GM18511 (cell line): ENCODE data around the gene SMYD5.
A peak's percentile ranks its signal among the peaks of the same experiment; 100 is the strongest.

Source experiments
- ATAC-seq: cut with Tn5 transposase; IDR thresholded peaks from one replicate; pipeline ENCODE4 v1.9.1; 2021; ENCODE audit warnings: mild to moderate bottlenecking, moderate library complexity; ENCODE audit not compliant: unreplicated experiment

Gene SMYD5

GRCh38 chr2:73203055-73203681 lies 10.9 kb upstream of the SMYD5 start:
- ATAC-seq, result no peak

DNA sequence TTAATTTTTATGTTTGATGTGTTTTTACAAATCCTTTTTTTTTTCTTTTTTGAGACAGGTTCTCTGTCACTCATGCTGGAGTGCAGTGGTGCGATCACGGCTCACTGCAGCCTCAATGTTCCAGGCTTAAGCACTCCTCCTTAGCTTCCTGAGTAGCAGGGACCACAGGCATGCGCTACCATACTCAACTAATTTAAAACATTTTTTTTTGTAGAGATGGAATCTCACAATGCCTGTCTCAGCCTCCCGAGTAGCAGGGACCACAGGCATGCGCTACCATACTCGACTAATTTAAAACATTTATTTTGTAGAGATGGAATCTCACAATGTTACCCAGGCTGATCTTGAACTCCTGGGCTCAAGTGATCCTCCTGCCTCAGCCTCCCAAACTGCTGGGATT lies 8.4 kb upstream of the SMYD5 start:
- ATAC-seq, result no peak

DNA sequence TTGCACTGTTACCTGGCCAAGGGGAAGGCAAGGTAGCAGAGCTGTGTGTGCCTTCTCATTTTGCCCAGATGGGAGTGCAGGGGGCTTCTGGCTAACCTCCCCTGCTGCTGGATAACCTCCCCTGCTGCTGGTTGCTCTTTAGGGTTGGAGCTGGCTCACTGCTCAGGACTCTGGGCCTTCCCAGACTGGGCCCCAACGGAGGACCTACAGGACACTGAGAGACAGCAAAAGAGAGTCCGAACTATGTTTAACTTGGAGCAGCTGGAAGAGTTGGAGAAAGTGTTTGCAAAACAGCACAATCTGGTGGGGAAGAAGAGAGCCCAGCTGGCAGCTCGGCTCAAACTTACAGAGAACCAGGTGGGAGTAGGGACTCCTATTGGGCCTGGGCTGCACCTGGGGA lies 5.8 kb upstream of the SMYD5 start:
- ATAC-seq, result no peak

DNA sequence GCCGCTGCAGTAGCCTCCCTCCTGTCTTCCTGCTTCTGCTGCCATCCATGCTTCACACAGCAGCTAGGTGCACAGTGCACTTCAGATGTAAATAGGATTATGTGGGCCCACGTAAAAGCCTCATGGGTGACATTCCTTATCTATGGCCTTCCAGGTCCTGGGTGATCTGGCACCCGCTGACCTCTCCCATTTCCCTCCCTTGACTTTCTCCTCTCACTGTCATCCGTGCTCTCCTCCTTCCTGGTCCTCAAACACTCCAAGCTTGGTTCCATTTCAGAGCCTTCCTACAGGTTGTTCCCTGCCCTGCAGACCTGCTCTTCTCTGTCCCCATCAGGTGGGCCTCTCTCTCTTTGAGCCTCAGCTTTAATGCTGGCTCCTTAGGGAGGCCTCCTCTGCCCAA lies 4.0 kb upstream of the SMYD5 start:
- no peak for ATAC-seq

DNA sequence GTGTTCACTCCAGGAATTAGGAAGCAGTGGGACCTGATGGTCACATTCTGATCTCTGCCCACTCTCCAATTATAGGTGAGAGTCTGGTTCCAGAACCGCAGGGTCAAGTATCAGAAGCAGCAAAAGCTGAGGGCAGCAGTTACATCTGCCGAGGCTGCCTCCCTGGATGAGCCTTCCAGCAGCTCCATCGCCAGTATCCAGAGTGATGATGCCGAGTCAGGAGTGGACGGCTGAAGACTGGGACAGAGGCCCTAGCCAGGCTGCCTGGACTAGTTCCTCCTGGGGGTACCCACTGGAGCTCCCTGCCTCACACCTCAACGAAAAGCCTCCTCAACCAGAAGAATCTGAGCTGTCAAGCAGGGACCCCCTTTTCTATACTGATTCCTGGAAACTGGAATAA lies 3.3 kb upstream of the SMYD5 start:
- no peak for ATAC-seq

DNA sequence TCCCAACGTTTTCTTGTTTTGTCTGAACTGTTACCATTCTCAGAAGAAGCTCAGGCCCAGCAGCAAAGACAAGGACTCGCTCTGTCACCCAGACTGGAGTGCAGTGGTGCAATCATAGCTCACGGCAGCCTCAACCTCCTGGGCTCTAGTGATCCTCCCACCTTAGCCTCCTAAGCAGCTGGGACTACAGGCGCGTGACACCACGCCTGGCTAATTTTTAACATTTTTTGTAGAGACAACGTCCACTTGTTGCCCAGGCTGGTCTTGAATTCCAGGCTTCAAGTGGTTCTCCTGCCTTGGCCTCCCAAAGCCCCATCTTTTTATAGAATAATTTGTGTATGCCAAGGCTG lies 2.0 kb upstream of the SMYD5 start:
- no peak for ATAC-seq

DNA sequence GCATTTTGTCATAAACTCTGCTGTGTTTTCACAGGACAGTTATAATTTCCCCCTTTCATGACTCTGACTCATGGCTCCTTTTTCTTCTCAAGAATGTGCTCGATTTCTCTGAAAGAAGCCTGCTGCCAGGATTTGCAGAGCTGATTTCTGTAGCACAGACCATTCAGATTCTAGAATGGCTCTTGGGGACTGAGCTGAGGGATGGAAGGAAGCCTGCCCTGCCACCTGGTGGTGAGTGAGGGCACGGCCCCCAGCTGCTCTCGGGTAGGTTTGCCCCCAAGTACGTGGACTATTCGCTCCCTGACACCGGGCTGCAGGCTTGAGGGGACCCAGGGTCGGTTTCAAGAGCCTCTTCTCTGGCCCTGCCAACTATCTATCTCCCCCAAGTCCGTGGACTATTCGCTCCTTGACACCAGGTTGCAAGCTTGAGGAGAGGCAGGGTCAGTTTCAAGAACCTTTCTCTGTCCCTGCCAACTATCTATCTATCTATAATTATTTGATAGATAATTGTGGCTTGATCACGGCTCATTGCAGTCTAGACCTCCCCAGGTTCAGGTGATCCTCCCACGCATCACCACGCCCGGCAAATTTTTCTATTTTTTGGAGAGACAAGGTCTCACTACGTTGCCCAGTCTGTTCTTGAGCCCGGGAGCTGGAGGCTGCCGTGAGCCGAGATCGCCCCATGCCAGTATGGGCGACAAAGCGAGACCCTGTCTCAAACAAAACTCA lies 1.4 kb upstream of the SMYD5 start:
- ATAC-seq, result peak; percentile 75

DNA sequence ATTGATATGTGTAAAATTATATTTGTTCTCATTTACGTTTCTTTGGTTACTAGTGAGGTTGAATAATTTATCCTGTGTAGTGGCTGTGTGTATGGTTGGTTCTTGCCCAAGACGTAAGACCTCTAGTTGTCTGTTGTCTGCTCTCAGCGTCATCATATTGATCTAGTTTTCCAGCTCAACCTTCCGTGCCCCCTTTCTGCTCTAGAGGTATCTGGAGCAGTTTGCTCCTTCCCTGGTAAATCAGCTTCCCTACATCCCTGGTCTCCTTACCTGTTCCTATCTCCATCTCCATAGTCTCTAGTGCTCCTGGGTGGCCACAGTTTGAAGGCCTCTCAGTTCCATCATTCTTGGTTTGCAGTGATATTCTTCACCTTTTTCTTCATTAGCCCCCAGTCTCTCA lies 1.2 kb downstream of the SMYD5 start:
- no peak for ATAC-seq

DNA sequence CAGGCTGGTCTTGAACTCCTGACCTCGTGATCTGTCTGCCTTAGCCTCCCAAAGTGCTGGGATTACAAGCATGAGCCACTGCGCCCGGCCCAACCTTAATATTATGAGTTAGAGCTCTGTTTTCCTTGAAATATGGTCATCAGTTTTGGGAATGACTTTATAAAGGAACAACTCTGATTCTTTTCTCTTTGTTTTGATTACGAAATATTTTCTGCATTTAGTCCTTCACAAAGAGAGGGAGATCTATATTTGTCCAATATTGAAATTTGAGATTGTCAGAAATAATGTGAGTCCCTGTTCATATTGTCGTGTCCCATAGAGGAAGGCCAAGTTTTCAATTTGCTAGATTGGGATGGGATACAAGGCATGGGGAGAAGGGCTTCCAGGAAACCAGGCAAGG lies 3.1 kb downstream of the SMYD5 start:
- ATAC-seq, result no peak

- ATAC-seq, result no peak
These were observed 3.8 kb downstream of the SMYD5 start for GRCh38 chr2:73217826-73218225.

DNA sequence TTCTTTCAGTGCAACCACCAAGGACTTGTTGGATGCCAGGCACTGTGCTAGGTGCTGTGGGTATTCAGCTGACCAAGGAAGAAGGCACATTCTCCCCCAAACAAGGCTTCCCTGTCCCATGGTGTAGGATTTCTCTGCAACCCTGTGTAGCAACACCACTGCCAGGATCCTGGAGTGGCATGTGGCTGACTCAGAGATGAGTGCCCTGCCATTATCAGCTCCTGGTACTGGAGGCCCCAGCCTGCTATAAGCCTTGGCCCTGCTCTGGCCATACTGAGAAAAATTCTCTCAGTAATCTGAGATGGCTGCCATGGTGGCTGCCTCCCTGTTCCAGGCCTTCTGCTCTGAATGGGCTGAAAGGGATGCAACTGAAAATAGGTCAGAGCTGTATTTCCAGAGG lies 4.3 kb downstream of the SMYD5 start:
- ATAC-seq, result no peak

GRCh38 chr2:73223821-73224220 lies 9.8 kb downstream of the SMYD5 start:
- no peak for ATAC-seq

DNA sequence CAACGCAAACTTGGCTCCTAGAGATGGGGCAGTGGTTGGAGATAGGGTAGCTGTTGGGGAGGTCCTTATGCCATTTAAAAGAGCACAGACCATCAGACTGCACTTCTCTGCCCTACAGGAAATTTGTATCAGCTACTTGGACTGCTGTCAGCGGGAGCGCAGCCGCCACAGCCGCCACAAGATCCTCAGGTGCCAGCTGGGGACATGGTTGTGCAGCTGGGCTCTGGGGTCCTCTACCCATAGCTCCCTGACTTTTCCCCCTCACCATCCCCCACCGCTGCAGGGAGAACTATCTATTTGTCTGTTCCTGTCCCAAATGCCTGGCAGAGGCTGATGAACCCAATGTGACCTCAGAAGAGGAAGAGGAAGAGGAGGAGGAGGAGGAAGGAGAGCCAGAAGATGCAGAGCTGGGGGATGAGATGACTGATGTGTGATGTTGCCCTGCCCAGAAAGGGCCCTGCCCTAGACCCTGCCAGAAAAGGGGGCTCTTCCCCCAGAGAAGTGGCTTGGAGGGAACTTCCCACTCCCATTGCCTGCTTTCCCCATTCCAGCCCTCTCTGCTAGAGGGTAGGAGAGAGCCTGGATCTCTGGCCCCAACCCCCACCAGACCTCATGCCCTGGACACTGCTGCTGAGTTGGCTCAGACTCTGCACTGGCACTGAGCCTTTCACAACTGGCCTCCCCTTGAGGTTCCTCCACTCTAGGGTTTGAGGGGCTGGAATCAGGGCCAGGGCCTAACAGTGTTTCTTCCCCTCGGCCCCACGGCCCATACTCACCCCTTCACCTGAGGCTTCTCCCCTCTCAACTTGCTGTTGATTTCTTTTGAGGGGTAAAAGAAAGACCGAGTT lies 11.7 kb downstream of the SMYD5 start:
- ATAC-seq, result no peak

DNA sequence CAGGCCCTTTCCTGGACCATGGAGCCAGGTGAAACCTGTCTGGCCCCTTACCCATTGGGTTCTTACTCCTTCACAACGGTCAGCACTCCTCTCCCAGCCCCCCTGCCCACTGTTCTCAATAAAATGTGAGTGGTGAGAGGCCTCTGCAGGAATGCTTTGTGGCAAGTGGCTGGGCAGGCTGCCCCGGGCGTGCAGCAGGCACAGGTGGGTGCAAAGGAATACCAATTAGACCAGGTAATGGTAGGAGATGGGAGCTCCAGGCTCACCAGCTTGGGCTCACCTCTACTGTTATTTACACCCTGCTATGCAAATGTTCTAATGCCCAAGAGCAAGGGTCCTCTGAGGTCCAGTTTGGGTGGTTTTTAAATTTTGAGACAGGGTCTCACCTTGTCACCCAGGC lies 13.0 kb downstream of the SMYD5 start:
- ATAC-seq, result no peak

GRCh38 chr2:73228631-73229030 lies 14.6 kb downstream of the SMYD5 start:
- no peak for ATAC-seq

DNA sequence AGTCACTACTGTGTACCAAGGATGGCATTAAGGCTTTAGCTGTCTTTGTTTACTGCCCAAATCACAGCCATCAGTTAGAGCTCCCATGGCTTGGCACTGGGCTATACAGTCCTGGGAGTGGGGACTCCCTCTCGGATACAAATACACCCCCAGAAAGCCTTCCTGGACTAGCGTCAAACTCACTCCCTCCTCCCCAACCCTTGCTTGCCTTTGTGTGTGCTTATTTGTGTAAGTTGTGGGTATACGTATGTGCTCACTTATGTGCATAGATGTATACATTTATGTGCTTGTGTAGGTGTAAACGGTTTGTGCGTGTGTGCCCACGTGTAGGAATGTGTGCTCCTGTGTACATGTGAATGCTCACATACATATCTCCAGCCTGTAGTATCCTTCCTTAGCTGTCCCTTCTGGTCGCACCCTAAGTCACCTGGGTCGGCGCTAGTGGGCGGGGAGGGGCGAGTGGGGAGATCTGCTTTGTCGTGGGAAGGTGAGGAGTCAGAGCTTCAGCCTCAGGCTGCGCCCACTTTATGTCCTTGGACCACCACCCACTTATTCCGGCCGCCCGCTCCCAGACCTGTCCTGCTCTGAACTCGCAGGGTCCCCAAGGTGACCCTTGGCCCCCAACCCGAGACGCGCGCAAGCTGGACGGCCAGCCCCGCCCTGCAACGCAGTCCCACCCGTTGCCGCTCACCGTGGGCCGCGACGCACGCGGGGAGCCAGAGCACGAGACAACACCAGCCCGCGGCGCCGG lies 18.5 kb downstream of the SMYD5 start:
- peak; percentile 13 for ATAC-seq

- peak; percentile 91 for ATAC-seq
These were observed 19.3 kb downstream of the SMYD5 start, which contains the start of gene PRADC1 for GRCh38 chr2:73233154-73233931. Gene PRADC1, minus strand, starts transcription at chr2:73233239. Its CDS starts 79 bp downstream, at chr2:73233160.

DNA sequence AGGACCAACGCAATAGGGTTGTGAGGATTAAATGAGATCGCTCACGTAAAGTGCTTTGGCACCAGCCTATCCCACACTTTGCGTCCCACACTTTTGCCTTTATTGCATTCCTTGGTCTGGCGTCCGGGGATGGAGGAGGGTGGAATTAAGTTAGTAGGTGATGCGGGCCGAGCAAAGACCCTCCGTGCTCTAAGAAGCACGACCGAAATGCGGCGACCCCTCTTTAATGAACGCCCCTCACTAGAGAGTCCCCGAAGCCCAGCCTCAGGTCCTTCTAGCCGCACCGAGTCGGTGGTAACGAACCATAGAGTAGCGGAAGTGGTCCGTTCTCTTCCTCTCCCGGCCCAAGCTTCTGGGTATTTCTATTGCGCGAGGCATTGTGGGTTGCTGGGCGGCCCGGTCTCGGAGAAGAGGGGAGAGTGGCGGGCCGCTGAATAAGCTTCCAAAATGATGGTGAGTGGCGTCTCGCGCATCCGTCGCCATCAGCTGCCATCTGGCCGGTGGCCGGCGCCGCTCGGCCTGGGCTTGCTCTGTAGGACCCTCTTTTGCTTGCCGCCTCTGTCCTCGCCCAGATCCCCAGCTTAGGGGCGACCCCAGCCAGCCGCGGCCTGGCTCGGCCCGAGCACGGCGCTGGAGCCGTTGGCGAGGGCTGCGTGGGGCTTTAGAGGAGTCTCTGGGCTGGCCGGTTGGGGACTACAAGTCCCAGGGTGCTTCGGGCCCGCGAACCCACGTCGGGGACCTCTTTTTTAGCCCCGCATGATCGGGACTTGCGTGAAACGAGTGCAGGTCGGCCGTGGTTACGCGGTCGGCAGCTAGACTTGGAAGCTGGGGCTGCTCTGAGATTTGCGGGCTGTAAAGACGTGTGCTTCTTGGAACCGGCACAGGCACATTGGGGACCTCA lies 20.1 kb downstream of the SMYD5 start, which contains the start of gene CCT7:
TSS of gene CCT7 (plus strand) at position 377 of the 901 bp plus-strand sequence. CDS start at position 448, 71 bp downstream.
- peak; percentile 64 for ATAC-seq

DNA sequence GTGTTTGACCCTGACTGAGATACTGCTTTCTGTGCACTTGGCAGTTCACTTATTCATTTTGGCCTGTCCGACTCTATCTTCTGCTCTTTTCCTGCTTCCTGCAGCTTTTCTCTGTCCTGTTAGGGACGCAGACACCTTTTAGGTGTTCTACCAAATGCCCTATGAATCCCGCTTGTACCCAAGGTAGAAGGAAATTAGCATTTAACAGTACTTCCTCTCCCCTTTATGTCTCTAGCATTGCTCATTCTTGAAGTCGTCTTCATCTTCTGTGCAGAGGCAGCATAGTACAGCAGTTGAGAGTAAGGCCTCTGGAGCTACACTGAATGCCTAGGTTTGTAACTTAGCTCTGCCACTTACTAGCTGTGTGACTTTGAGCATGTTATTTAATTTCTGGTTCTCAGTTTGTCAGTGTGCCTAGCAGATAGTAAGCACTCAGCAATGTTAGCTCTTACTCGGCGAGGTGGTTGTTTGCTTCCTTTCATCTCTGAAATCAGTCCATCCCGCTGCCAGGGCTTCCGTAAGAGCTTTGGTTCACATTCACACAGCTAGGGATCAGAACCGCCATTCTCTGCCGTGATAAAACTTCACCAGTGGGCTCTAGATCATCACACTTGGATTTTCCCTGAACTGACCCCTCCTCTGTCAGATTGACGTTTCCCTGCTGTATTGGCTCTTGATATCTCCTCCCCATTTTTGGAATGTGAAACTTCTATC lies 21.4 kb downstream of the SMYD5 start:
- ATAC-seq, result no peak
